SIG-M5 (cell line): Measurements from ENCODE around the gene STT3A.
A peak's percentile ranks its signal among the peaks of the same experiment; 100 is the strongest.
"Not testable (repeated sequence)": the region's sequence is repeated elsewhere in the genome, so short reads cannot be mapped to it uniquely, and the experiment has no call there.

Experiments
- DNase-seq: peaks from one replicate; lab custom pipeline; 2025; lab: John Stamatoyannopoulos, UW

The STT3A gene

GRCh38 chr11:125592305-125593113, at the start of gene STT3A:
Gene STT3A (plus strand): TSS chr11:125592852. CDS start chr11:125595916, 3,064 bp downstream.
- DNase-seq = peak; percentile 98

GRCh38 chr11:125550780-125551179, 41.9 kb upstream of the STT3A start:
- DNase-seq = no peak

GRCh38 chr11:125551835-125552342, 40.8 kb upstream of the STT3A start:
- DNase-seq = no peak

DNA sequence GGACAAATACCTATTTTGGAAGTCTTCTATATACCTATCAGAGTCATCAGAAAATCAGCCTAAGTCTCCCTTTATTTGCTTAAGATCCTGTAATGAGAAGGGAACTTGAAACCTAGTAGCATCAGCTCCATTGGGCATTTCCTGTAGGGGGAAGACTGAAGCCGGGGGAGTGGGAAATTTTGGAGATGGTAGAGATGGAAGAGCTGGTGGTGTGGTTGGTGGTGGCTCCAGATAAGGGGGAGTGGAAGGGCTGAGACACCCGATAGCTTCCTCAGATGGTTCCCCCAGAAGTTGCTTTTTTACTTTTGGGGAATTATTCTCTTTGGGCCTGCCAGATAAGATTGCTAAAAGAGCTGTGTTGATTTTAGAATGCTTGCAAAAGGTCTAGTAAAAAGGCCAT, 39.7 kb upstream of the STT3A start:
- no peak for DNase-seq

- no peak for DNase-seq
Measured at GRCh38 chr11:125553357-125553756, 39.3 kb upstream of the STT3A start.

DNA sequence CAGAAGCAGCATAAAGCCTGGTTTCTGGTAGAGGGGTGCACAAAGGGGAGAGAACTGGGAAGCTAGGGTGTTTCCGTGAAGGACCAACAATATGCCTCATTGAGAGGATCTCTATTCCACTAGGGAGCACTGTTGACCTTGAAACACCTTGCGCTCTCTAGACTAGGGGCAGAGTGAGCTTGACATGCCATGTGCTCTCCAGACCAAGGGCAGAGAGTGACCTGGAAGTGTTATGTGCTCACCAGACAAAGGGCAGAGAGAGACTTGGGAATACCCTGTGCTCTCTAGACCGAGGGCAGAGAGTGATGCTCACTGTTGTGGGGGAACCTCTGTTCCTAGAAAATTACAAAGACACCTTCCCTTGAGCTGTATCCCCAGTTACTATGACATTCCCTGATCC, 38.6 kb upstream of the STT3A start:
- no peak for DNase-seq

- no peak for DNase-seq
Measured at GRCh38 chr11:125559888-125560287, 32.8 kb upstream of the STT3A start.

DNA sequence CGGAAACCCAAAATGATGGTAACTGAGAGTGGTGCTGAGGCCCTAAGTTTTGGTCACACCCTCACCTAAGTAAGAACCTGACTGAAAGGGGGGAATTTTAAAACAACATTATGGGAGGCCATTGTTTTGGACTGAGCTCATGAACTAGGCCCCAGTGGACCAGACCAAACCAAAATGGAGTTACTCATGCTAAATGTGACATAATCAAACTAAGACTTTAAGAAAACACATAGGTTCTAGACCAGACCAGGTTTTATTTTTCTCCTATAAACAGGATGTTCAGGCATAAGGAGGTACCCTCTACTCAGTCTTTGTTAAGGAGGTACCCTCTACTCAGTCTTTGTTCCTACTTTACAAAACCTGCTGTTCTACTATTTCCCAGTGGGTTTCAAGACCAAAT, 30.7 kb upstream of the STT3A start:
- DNase-seq = no peak

GRCh38 chr11:125562430-125562829, 30.2 kb upstream of the STT3A start:
- DNase-seq = no peak

GRCh38 chr11:125564357-125564756, 28.3 kb upstream of the STT3A start:
- no peak for DNase-seq

- DNase-seq = no peak
Measured at GRCh38 chr11:125566235-125566634, 26.4 kb upstream of the STT3A start.

- DNase-seq = peak; percentile 51
Measured at GRCh38 chr11:125568970-125569914, 23.4 kb upstream of the STT3A start, which contains the start of gene EI24. Gene EI24 (plus strand): TSS chr11:125569477. CDS start chr11:125572528, 3,051 bp downstream.

- DNase-seq = no peak
Measured at GRCh38 chr11:125569915-125570621, 22.6 kb upstream of the STT3A start.

- DNase-seq = no peak
Measured at GRCh38 chr11:125570952-125571351, 21.7 kb upstream of the STT3A start.

DNA sequence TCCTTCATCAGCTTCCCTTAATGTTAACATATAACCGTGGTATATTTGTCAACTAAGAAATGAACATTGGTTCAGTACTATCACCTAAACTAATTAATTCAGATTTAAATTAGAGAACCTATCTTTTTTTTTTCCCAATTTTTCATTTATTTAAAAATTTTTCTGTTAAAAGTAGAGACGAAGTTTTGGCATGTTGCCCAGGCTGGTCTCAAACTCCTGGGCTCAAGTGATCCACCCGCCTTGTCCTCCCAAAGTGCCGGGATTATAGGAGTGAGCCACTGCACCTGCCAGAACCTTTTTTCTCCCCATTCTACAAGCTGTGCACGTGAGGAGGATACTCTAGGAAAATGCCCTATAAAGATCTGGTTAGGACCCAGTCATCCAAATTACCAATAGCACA, 19.7 kb upstream of the STT3A start:
- DNase-seq = no peak

- DNase-seq = not testable (repeated sequence)
Measured at GRCh38 chr11:125577181-125577580, 15.5 kb upstream of the STT3A start.

DNA sequence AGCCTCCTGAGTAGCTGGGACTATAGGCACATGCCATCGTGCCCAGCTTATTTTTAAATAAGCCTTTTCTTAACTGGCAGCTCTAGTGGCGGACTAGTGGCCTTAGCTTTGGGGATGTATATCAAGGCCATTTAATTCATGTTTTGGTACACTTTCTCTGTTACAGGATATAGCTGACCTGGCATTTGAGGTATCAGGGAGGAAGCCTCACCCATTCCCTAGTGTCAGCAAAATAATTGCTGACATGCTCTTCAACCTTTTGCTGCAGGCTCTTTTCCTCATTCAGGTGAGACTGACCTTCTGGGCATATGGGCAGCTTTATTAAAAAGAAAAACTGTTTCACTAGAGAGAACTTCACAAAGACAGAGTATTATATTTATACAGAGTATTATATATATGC, 13.9 kb upstream of the STT3A start:
- DNase-seq = no peak

DNA sequence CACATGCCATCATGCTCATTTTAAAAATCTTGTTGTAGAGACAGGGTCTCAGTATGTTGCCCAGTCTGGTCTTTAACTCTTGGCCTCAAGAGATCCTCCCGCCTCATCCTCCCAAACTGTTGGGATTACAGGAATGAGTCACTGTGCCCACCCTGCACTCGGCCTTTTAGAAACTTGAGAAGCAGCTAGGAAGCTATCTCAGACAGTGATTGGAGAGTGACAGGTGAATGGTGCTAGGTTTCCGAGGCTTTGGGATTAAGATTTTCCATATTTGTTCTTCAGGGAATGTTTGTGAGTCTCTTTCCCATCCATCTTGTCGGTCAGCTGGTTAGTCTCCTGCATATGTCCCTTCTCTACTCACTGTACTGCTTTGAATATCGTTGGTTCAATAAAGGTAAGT, 12.8 kb upstream of the STT3A start:
- no peak for DNase-seq

GRCh38 chr11:125583496-125583895, 9.2 kb upstream of the STT3A start:
- DNase-seq = no peak

- DNase-seq = no peak
Measured at GRCh38 chr11:125585487-125585886, 7.2 kb upstream of the STT3A start.

GRCh38 chr11:125586623-125587022, 6.0 kb upstream of the STT3A start:
- DNase-seq = no peak

DNA sequence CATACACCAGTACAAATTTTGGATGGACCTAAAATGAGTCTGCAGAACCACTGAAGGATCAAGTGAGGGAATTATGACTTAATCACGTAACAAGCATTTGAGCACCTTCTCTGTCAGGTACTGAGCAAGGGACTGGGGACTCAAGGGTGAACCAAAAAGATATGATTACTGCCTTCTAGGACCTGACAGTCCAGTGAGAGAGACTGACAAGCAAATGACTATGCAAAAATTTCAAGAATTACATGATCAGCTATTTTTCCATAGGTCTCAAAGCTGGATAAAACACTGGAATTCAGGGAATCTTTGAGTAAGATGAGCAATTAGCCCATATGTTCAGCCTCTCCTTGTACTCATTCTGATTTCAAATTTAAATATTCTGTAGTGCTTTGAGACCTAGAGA, 5.2 kb upstream of the STT3A start:
- DNase-seq = no peak
